GM12864 (cell line): ENCODE measurements around the gene SLC7A4.

Source experiments
- DNase-seq: peaks from one replicate; pipeline ENCODE4 v3.0.0-alpha.2; 2011; ENCODE audit warnings: low read depth
- H3K4me3 ChIP-seq: 2 replicates; pipeline ENCODE4 v1.5.1; 2011; ENCODE audit warnings: mild to moderate bottlenecking, low read depth, low read length, control low read depth
- TF ChIP-seq, protein P1 (sequence below): IDR thresholded peaks from 2 replicates; pipeline ENCODE4 v1.5.1; 2011; ENCODE audit warnings: low read depth, mild to moderate bottlenecking, moderate library complexity, low read length, control low read depth, inconsistent platforms; ENCODE audit errors: missing control alignments

SLC7A4 gene

DNA sequence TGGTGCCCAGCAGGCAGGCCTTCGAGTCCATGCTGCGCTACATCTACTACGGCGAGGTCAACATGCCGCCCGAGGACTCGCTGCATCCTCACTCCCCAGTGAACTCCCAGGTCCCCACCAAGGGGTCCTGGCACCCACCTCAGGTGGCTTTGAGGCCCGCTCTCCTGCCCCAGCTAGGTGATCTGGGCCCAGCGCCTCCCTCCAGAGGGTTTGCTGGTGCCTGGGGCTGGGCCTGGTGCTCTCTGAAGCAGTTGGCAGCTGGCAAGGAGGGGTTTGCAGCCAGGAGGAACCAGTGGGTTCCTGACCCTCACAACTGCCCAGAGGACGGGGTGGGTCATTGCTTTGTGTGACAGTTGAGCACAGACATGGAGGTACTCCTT is 36.3 kb downstream of the SLC7A4 start:
- TF ChIP-seq, protein P1, sequence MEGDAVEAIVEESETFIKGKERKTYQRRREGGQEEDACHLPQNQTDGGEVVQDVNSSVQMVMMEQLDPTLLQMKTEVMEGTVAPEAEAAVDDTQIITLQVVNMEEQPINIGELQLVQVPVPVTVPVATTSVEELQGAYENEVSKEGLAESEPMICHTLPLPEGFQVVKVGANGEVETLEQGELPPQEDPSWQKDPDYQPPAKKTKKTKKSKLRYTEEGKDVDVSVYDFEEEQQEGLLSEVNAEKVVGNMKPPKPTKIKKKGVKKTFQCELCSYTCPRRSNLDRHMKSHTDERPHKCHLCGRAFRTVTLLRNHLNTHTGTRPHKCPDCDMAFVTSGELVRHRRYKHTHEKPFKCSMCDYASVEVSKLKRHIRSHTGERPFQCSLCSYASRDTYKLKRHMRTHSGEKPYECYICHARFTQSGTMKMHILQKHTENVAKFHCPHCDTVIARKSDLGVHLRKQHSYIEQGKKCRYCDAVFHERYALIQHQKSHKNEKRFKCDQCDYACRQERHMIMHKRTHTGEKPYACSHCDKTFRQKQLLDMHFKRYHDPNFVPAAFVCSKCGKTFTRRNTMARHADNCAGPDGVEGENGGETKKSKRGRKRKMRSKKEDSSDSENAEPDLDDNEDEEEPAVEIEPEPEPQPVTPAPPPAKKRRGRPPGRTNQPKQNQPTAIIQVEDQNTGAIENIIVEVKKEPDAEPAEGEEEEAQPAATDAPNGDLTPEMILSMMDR: no peak
- H3K4me3 ChIP-seq: no peak overlapping the region
- no peak for DNase-seq

DNA sequence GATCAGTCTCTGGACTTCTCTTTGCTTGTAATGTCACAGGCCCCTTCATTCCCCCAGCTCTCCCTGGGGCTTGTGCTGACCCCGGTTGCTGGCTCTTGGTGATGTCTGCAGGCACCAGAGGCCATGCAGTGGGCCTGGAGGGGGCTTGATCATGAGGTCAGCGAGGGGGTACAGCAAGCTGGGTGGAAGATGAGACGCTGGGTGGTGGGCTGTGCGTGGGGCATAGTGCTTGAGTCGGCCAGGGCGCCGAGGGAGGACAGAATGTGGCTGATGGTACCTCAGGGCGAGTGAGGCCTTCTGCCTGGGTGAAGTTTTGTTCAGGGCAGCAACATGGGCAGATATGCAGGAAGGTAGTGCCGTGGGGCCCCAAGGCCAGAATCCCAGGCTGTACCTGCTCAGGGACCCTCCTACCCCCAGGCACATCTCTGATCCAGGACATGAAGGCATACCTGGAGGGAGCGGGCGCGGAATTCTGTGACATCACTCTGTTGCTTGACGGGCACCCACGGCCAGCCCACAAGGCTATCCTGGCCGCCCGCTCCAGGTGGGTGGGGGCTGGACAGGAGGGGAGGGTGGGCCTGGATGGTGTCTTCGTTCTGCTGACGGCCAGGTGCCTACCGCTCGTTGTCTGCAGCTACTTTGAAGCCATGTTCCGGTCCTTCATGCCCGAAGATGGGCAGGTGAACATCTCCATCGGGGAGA is 36.9 kb downstream of the SLC7A4 start:
- TF ChIP-seq, protein P1: no peak
- H3K4me3 ChIP-seq: no peak overlapping the region
- no peak for DNase-seq

DNA sequence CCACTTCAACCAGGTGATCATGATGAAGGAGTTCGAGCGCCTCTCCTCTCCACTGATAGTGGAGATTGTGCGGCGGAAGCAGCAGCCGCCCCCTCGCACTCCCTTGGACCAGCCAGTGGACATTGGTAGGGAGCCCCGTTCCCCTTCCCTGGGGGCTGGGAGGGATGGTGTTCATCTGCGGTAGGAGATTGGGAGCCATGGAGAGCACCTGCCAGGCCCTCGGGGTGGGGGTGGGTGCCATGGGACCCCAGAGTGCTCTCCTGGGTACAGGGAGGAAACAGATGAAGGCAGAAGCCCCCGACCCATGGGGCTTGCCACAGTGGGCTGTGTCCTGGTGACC is 37.5 kb downstream of the SLC7A4 start:
- TF ChIP-seq, protein P1: no peak
- DNase-seq: no peak
- H3K4me3 ChIP-seq: no peak overlapping the region

DNA sequence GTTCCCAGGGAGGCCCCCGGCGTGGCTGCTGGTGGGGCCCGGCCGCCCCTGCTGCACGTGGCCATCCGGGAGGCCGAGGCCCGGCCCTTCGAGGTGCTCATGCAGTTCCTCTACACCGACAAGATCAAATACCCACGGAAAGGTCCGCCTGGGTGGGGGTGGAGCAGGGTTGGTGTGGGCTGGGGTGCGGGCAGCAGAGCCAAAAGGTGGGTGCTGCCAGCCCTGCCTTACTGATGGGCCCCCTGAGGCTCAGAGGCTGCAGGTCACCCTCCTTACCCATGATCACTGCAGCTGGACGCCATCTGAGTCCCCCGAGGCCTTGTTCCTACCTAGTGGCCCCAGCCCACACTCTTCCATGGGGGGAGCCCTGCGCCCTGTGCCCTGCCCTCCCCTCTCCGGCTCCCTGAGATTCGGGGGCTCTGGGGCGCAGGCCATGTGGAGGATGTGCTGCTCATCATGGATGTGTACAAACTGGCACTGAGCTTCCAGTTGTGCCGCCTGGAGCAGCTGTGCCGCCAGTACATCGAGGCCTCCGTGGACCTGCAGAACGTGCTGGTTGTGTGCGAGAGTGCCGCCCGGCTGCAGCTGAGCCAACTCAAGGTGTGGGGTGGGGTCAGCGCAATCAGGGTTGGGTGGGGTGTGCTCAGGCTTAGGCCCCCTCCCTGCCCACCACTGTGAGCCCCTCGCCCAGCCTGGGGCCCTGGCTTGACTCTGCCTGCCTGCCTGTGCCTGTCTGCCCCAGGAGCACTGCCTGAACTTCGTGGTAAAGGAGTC is 38.0 kb downstream of the SLC7A4 start:
- DNase-seq: no peak
- TF ChIP-seq, protein P1: no peak
- H3K4me3 ChIP-seq: no peak overlapping the region

DNA sequence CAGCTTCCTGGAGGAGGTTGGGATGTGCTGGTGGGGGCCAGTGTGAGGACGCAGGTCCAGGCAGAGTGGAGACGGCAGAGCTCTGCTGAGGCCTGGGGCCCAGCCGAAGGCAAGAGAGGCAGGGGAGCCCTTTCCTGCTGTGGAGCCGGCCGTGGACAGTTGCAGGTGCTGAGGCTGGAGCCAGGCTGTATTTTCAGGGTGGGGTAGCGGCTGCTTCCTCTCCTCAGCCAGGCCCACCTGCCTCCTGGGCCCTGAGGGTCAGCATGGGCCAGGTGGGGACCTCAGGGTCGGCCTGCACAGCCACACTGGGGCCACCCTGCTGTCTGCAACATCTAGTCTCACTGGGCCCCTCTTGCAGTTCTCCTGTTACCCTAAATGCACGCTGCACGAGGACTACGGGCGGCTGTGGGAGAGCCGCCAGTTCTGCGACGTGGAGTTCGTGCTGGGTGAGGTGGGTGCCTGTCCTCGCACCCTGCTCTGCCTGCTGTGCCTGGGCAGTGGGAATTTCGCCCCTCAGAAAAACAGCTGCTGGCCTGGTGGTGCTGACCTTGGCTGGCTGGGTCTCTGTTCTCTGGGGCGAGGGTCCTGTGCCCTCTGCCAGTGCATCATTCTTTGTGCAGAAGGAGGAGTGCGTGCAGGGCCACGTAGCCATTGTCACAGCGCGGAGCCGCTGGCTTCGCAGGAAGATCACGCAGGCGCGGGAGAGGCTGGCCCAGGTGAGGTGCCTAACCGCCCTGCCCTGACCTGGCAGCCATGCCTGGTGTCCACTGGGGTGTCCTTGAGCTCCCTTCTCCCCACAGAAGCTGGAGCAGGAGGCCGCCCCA is 38.8 kb downstream of the SLC7A4 start:
- TF ChIP-seq, protein P1: no peak
- DNase-seq: no peak
- no peak overlapping the region for H3K4me3 ChIP-seq

DNA sequence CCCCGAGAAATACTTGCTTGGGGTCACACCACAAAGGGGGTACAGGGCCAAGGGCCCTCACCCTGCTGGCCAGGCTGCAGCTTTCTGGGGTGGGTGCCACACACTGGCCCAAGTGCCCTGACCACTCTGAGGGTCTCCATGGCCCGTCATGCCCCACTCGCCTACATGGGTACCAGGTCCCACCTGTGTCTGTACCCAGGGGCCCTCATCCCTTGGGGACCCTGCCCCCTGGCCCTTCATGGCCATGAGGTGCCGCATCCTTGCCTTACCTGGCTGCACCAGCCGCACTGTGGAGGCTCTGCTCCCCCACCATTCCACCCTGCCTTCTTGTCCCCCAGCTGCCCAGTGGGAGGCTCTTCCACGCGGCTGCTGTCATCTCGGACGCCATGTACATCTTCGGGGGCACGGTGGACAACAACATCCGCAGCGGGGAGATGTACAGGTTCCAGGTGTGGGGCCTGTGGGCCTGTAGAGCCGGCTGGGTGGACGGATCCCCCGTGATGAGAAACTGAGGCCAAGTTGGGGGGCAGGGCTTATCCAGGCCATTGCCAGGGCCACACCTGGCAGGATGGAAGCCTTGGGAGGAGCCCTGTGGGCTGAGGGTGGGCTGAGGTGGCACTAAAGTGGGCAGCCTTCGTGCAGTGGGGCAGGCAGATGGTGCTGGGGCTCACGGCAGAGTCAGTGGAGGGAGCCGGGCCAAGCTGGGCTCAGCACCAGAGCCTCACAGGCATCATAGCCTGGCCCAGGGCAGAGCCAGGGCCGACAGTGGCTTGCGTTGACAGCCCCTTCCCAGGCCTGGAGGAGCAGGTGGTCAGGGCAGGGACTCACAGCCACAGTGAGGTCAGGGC is 39.7 kb downstream of the SLC7A4 start:
- no peak for DNase-seq
- TF ChIP-seq, protein P1: no peak
- H3K4me3 ChIP-seq: no peak overlapping the region
